Skeletal muscle tissue (tissue), 4 donors: Measurements from ENCODE around the gene CDH18. TPM values are rescaled to one million over a fixed set of nuclear protein-coding genes. Genes with fewer than 3 reads are reported as not detected.

ENCODE experiments used
- H3K27ac ChIP-seq: one replicate; pipeline ENCODE4 v1.7.0; 2013; ENCODE audit warnings: mild to moderate bottlenecking, low read depth, low read length, inconsistent platforms
- H3K27me3 ChIP-seq, 3 donors: one replicate each; pipeline ENCODE4 v1.7.0; 2013; ENCODE audit warnings: low read length in 3 of 3; ENCODE audit not compliant: control insufficient read depth in 3 of 3, insufficient read depth in 3 of 3
- H3K36me3 ChIP-seq, 3 donors: one replicate each; pipeline ENCODE4 v1.7.0; 2013; ENCODE audit warnings: low read length in 3 of 3; ENCODE audit not compliant: control insufficient read depth in 3 of 3, insufficient read depth in 3 of 3
- H3K4me1 ChIP-seq, 3 donors: one replicate each; pipeline ENCODE4 v1.7.0; 2013; ENCODE audit warnings: low read length in 3 of 3, mild to moderate bottlenecking in 3 of 3; ENCODE audit not compliant: control insufficient read depth in 3 of 3, insufficient read depth in 3 of 3
- H3K4me3 ChIP-seq, 3 donors: one replicate each; pipeline ENCODE4 v1.7.0; 2013; ENCODE audit warnings: low read length in 3 of 3
- H3K9ac ChIP-seq, 3 donors: one replicate each; pipeline ENCODE4 v1.7.0; 2013; ENCODE audit warnings: low read length in 3 of 3, mild to moderate bottlenecking in 3 of 3, moderate library complexity in 2 of 3, low read depth in 1 of 3
- H3K9me3 ChIP-seq, 3 donors: one replicate each; pipeline ENCODE4 v1.7.0; 2013; ENCODE audit warnings: low read length in 3 of 3; ENCODE audit not compliant: control insufficient read depth in 3 of 3
- total RNA-seq: library from RNA; depleted of rRNA; stranded (reverse); fragments of >200 nt; gene quantifications from one replicate; pipeline ENCODE4 v1.2.3, GENCODE V29; 2014
- donor health status: Osteomylitis.

Gene CDH18
- total RNA-seq, 1 donor from 2014 or later: 12.0 TPM

DNA sequence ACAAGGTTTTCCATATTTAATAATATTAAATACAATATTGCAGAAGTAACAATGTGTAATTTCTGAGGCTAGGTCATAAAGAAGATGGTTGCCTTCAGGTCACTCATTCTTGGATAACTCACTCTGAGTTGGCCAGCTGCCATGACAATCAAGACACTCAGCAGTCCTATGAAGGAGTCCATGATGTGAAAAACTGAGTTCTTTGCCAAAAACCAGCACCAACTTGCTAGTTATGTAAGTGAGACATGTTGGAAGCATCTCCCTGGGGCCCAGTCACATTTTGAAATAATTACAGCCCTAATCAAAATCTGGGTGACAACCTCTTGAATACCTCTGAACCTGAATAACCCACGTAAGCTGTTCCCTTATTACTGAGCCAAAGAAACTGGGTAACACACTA is 453.2 kb downstream of the CDH18 start:
- Histone ChIP-seq H3K9me3 (no peaks in the 10 kb centered on the region), H3K27ac (no peak overlapping the region), H3K4me1 (no peaks in the 10 kb centered on the region), H3K9ac (no peak overlapping the region), H3K27me3 (no peaks in the 10 kb centered on the region), H3K36me3 (no peaks in the 10 kb centered on the region), H3K4me3 (no peak overlapping the region)

- no peaks in the 10 kb centered on the region for H3K36me3 ChIP-seq
Observed at GRCh38 chr5:19532936-19533335, 455.1 kb downstream of the CDH18 start.

GRCh38 chr5:19531374-19531952 is 456.5 kb downstream of the CDH18 start:
- no peak overlapping the region for H3K4me3 ChIP-seq
- H3K36me3 ChIP-seq: no peaks in the 10 kb centered on the region
- no peak overlapping the region for H3K27ac ChIP-seq
- H3K9me3 ChIP-seq: no peaks in the 10 kb centered on the region
- H3K27me3 ChIP-seq: no peaks in the 10 kb centered on the region
- no peaks in the 10 kb centered on the region for H3K4me1 ChIP-seq
- H3K9ac ChIP-seq: no peak overlapping the region

More at GRCh38 chr5:19532936-19533335, 455.1 kb downstream of the CDH18 start:
- Histone ChIP-seq H3K4me1 (no peaks in the 10 kb centered on the region), H3K27ac (no peak overlapping the region), H3K27me3 (no peaks in the 10 kb centered on the region), H3K4me3 (no peak overlapping the region), H3K9me3 (no peaks in the 10 kb centered on the region), H3K9ac (no peak overlapping the region)

- Histone ChIP-seq H3K27ac (no peak overlapping the region), H3K9ac (no peak overlapping the region), H3K36me3 (no peaks in the 10 kb centered on the region), H3K4me3 (no peak overlapping the region), H3K27me3 (no peaks in the 10 kb centered on the region), H3K9me3 (no peaks in the 10 kb centered on the region), H3K4me1 (no peaks in the 10 kb centered on the region)
Observed at GRCh38 chr5:19519448-19519847, 468.6 kb downstream of the CDH18 start.

- H3K4me3 ChIP-seq: no peak overlapping the region
Observed at GRCh38 chr5:19498852-19499251, 489.1 kb downstream of the CDH18 start.

DNA sequence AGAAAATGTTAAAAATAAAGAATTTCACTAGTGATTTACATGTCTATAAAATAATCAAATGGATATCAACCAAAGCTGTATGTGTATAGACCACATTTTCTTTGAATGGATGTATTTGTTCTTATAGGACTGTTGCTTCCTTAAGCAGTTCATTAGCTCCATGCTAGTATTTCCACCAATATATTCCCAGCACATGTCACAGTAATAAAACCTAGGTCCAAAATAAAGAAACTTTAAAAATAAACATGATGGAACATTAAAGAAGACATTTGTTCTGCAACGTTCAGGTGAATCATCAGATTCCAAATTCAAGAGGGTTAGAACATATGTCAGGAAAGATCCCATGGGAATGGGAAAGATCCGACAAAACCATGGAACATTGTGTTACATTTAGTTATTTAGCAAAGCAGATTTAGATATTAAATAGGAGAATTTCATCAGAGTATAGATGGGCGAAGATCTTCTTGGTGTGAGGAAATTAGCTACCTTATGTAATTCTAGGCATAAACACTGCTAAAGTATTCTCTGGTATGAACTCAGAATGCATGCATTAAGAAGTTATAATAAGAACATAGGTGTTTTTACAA is 490.7 kb downstream of the CDH18 start:
- no peak overlapping the region for H3K4me3 ChIP-seq
- H3K9ac ChIP-seq: no peak overlapping the region

More at GRCh38 chr5:19498852-19499251, 489.1 kb downstream of the CDH18 start:
- Histone ChIP-seq H3K9me3 (no peaks in the 10 kb centered on the region), H3K9ac (no peak overlapping the region), H3K27ac (no peak overlapping the region), H3K36me3 (no peaks in the 10 kb centered on the region), H3K27me3 (no peaks in the 10 kb centered on the region), H3K4me1 (no peaks in the 10 kb centered on the region)

GRCh38 chr5:19496056-19496455 is 491.9 kb downstream of the CDH18 start:
- no peaks in the 10 kb centered on the region for H3K27me3 ChIP-seq
- no peaks in the 10 kb centered on the region for H3K9me3 ChIP-seq
- no peaks in the 10 kb centered on the region for H3K36me3 ChIP-seq
- no peaks in the 10 kb centered on the region for H3K4me1 ChIP-seq
- no peak overlapping the region for H3K27ac ChIP-seq
- H3K9ac ChIP-seq: no peak overlapping the region
- H3K4me3 ChIP-seq: no peak overlapping the region

More for the DNA sequence above, 490.7 kb downstream of the CDH18 start:
- H3K4me1 ChIP-seq: no peaks in the 10 kb centered on the region
- no peak overlapping the region for H3K27ac ChIP-seq
- H3K27me3 ChIP-seq: no peaks in the 10 kb centered on the region
- no peaks in the 10 kb centered on the region for H3K36me3 ChIP-seq
- H3K9me3 ChIP-seq: no peaks in the 10 kb centered on the region

DNA sequence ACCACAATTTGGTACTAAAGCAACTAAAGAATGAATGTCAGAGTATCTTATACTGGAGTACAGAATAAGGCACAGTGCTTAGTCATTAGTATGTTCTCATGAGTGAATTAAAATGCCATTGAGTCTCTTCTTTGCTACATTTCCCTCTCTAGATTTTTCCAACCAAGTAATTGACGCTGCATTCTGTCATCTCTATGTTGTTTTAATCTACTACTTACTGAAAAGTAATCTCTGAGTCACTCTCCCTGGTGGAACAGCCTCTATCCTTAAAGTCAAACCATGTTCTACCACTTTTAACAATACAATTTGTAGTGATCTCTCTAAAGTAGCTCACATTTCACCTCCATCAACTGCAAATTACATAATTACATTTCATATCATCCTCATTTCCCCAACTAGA is 495.1 kb downstream of the CDH18 start:
- H3K9ac ChIP-seq: no peak overlapping the region
- H3K4me3 ChIP-seq: no peak overlapping the region
- H3K27me3 ChIP-seq: no peaks in the 10 kb centered on the region
- no peak overlapping the region for H3K27ac ChIP-seq
- no peaks in the 10 kb centered on the region for H3K4me1 ChIP-seq
- H3K36me3 ChIP-seq: no peaks in the 10 kb centered on the region
- H3K9me3 ChIP-seq: no peaks in the 10 kb centered on the region

DNA sequence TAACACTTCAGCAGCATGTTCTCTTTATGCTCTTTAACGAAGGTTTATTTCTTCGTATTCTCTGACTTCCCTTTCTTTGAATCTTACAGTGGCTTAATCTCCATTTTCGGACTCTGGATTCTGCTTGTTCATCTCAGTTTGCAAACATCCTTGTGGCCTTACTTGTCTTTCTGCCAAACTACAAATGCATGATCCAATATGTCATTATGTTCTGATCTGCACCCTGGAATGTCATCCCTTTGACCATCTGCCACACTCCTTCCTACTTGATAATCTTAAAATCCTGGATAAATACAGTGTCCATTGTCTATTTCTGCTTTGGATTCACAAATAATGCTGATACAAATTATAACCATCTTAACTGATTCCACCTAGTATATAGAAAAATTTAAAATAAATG is 499.2 kb downstream of the CDH18 start:
- no peaks in the 10 kb centered on the region for H3K4me1 ChIP-seq
- no peak overlapping the region for H3K4me3 ChIP-seq
- no peak overlapping the region for H3K27ac ChIP-seq
- no peaks in the 10 kb centered on the region for H3K27me3 ChIP-seq
- no peaks in the 10 kb centered on the region for H3K9me3 ChIP-seq
- H3K9ac ChIP-seq: no peak overlapping the region
- no peaks in the 10 kb centered on the region for H3K36me3 ChIP-seq

- H3K4me3 ChIP-seq: no peak overlapping the region
Observed at GRCh38 chr5:19487480-19487879, 500.5 kb downstream of the CDH18 start.

More at GRCh38 chr5:19487480-19487879, 500.5 kb downstream of the CDH18 start:
- no peaks in the 10 kb centered on the region for H3K36me3 ChIP-seq
- no peak overlapping the region for H3K27ac ChIP-seq
- no peaks in the 10 kb centered on the region for H3K27me3 ChIP-seq
- H3K9me3 ChIP-seq: no peaks in the 10 kb centered on the region
- no peaks in the 10 kb centered on the region for H3K4me1 ChIP-seq
- H3K9ac ChIP-seq: no peak overlapping the region
